HT-29 (cell line): ENCODE results near the gene PSMD7. TPM values are rescaled to one million over a fixed set of nuclear protein-coding genes. Genes with fewer than 3 reads are reported as not detected.

Experiments used
- total RNA-seq: library from RNA; depleted of rRNA; stranded (reverse); fragments of >200 nt; shearing (Covaris generic); gene quantifications from 2 replicates; pipeline ENCODE4 v1.2.3, GENCODE V29; 2014; rRNA removed

The PSMD7 gene
- total RNA-seq, 1 experiment from 2014 or later, result 52.7 TPM

Other genes starting within 250 kb of the PSMD7 start
- gene NPIPB15, start 79.5 kb downstream of the PSMD7 start, total RNA-seq, result not detected in 2 replicates
- gene CLEC18B, start 124.7 kb downstream of the PSMD7 start, total RNA-seq, result 0.20 and 0.94 TPM in 2 replicates